ENCODE data around the gene MAN1B1. TPM values are rescaled to one million over a fixed set of nuclear protein-coding genes. Genes with fewer than 3 reads are reported as not detected.

MAN1B1 gene
- polyA plus RNA-seq, 3 donors, result 29.3 to 38.2 (median 33.3) TPM

GRCh38 chr9:137055385-137056364, 31.1 kb upstream of the MAN1B1 start:
- H3K9me3 Mint-ChIP-seq, result no peaks in the 10 kb centered on the region
- intact Hi-C loops (cut with micrococcal nuclease), result no loop called here
- TF ChIP-seq CTCF (IDR thresholded peaks at IDR 0.05), result no peak
- no peak overlapping the region for H3K4me3 Mint-ChIP-seq
- H3K9ac ChIP-seq (ENCODE audit: insufficient read depth, low read length, poor library complexity, severe bottlenecking), result no peak overlapping the region
- no peak overlapping the region for H3K27ac Mint-ChIP-seq
- no peak overlapping the region for H3K4me2 ChIP-seq (replicated peaks; ENCODE audit: extremely low read depth, low read length, poor library complexity, severe bottlenecking)
- peaks cover 0 to 5% of the 10 kb centered on the region in 2 donors for H3K9me3 ChIP-seq (replicated peaks in 1 of 2; ENCODE audit: control insufficient read depth in 1 of 2, insufficient read depth in 1 of 2, low read length in 2 of 2)
- H4K20me1 ChIP-seq (ENCODE audit: insufficient read depth, low read length), result no peaks in the 10 kb centered on the region
- H3K36me3 Mint-ChIP-seq, result no peaks in the 10 kb centered on the region
- H2AFZ ChIP-seq (ENCODE audit: insufficient read depth, low read depth, low read length, poor library complexity, severe bottlenecking), result no peak overlapping the region
- H3K36me3 ChIP-seq (replicated peaks in 1 of 2; ENCODE audit: control insufficient read depth in 1 of 2, insufficient read depth in 2 of 2, low read length in 2 of 2), result no peaks in the 10 kb centered on the region
- peaks cover 45 to 67% (median 47%) of the 10 kb centered on the region in 3 donors for H3K27me3 Mint-ChIP-seq (ENCODE audit: low read depth in 3 of 3)
- peaks cover 13 to 43% of the 10 kb centered on the region in 2 donors for H3K27me3 ChIP-seq (ENCODE audit: control insufficient read depth in 2 of 2, insufficient read depth in 2 of 2, low read length in 2 of 2)
- peaks cover 14% of the 10 kb centered on the region for H3K4me1 Mint-ChIP-seq
- H3K4me1 ChIP-seq (ENCODE audit: control insufficient read depth in 1 of 2, insufficient read depth in 2 of 2, low read length in 2 of 2), result peaks cover 0 to 10% of the 10 kb centered on the region in 2 donors
- DNase-seq, result no peak
- H3K79me2 ChIP-seq (ENCODE audit: insufficient read depth, low read length), result no peaks in the 10 kb centered on the region
- WGBS (ENCODE audit: insufficient coverage), result 78% methylated on average over 24 of the region's 28 CpGs
- no peak overlapping the region for H3K4me3 ChIP-seq (replicated peaks in 1 of 3; ENCODE audit: low read depth in 2 of 3, low read length in 3 of 3)
- H3K27ac ChIP-seq (ENCODE audit: low read depth in 1 of 2, low read length in 2 of 2), result no peak overlapping the region

GRCh38 chr9:137056739-137057415, 29.9 kb upstream of the MAN1B1 start:
- WGBS (ENCODE audit: insufficient coverage), result 93% methylated on average over 13 of the region's 17 CpGs
- no peak overlapping the region for H3K27ac ChIP-seq (ENCODE audit: low read depth in 1 of 2, low read length in 2 of 2)
- peaks cover 0 to 10% of the 10 kb centered on the region in 2 donors for H3K4me1 ChIP-seq (ENCODE audit: control insufficient read depth in 1 of 2, insufficient read depth in 2 of 2, low read length in 2 of 2)
- no peak overlapping the region for H2AFZ ChIP-seq (ENCODE audit: insufficient read depth, low read depth, low read length, poor library complexity, severe bottlenecking)
- peaks cover 13 to 34% of the 10 kb centered on the region in 2 donors for H3K27me3 ChIP-seq (ENCODE audit: control insufficient read depth in 2 of 2, insufficient read depth in 2 of 2, low read length in 2 of 2)
- Mint-ChIP-seq H3K36me3 (no peaks in the 10 kb centered on the region), H3K27ac (no peak overlapping the region), H3K4me3 (peak overlapping the region in 1 of 2 donors; percentile 28), H3K4me1 (peaks cover 14% of the 10 kb centered on the region), H3K27me3 (ENCODE audit: low read depth in 3 of 3) (peaks cover 48 to 64% (median 48%) of the 10 kb centered on the region in 3 donors), H3K9me3 (no peaks in the 10 kb centered on the region)
- DNase-seq, result no peak
- TF ChIP-seq CTCF (IDR thresholded peaks at IDR 0.05), result no peak
- H4K20me1 ChIP-seq (ENCODE audit: insufficient read depth, low read length), result no peaks in the 10 kb centered on the region
- no peak overlapping the region for H3K4me3 ChIP-seq (replicated peaks in 1 of 3; ENCODE audit: low read depth in 2 of 3, low read length in 3 of 3)
- no peaks in the 10 kb centered on the region for H3K79me2 ChIP-seq (ENCODE audit: insufficient read depth, low read length)
- intact Hi-C loops (cut with micrococcal nuclease), result no loop called here
- H3K36me3 ChIP-seq (replicated peaks in 1 of 2; ENCODE audit: control insufficient read depth in 1 of 2, insufficient read depth in 2 of 2, low read length in 2 of 2), result no peaks in the 10 kb centered on the region
- no peak overlapping the region for H3K9ac ChIP-seq (ENCODE audit: insufficient read depth, low read length, poor library complexity, severe bottlenecking)
- H3K4me2 ChIP-seq (replicated peaks; ENCODE audit: extremely low read depth, low read length, poor library complexity, severe bottlenecking), result no peak overlapping the region
- peaks cover 0 to 5% of the 10 kb centered on the region in 2 donors for H3K9me3 ChIP-seq (replicated peaks in 1 of 2; ENCODE audit: control insufficient read depth in 1 of 2, insufficient read depth in 1 of 2, low read length in 2 of 2)
